ENCODE data around the gene GIPC1. TPM values are rescaled to one million over a fixed set of nuclear protein-coding genes. Genes with fewer than 3 reads are reported as not detected.

The GIPC1 gene
- total RNA-seq, 1 experiment from 2014 or later: 59.4 TPM

DNA sequence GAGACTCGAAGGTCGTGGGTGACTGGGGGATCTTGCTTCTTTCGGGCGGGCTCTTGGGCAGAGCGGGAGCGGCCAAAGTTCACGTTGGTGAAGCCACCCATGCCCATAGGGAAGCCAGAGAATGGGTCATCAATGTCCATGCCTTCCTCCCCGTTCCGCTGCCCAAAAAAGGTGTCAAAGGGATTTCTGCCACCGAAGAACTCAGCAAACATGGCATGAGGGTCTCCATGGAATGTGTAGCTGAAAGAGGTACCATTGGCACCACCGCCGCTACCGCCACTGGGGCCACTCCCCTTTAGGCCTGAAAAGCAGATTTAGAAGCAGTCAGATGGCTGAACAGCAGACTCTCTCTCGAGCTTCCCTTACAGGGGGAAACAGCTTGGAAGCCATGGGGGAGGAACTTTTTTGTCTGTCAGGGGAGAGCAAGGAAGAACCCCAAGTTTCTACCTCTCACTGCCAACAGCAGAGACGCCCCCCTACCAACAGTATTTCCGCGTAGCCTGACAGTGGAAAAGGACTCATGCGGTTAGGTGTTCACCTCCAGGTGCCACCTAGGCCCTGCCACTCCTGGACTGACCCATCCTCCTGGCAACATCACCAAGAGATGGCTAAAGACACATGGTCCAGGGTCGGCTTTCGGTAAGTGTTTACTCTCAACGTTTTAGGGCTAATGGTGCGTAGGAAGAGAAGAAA is 21.0 kb upstream of the GIPC1 start:
- ChIA-PET POLR2A (ENCODE audit: low non-redundant PET) (no interaction called here), CTCF (interaction anchor here (1.1 kb wide), 1 partner anchor 10 kb away, joined by 3 read pairs; no protein-coding TSS in a partner anchor)
- H3K9me3 ChIP-seq (ENCODE audit: low read depth, low read length, poor library complexity, severe bottlenecking): no peaks in the 10 kb centered on the region
- peaks cover 9% of the 10 kb centered on the region for H3K4me1 ChIP-seq (ENCODE audit: insufficient read depth, low read length, poor library complexity, severe bottlenecking)
- BruUV-seq (replicated peaks): no TSS peak
- no peaks in the 10 kb centered on the region for H3K27me3 ChIP-seq (replicated peaks; ENCODE audit: insufficient read depth, low read depth, low read length, poor library complexity)
- no peak for DNase-seq (ENCODE audit: low spot score)
- TF ChIP-seq EZH2 (IDR thresholded peaks at IDR 0.05; ENCODE audit: borderline replicate concordance, low read depth, low read length, poor library complexity, severe bottlenecking): no peak
- no peak for TF ChIP-seq CTCF (conservative IDR thresholded peaks at IDR 0.05; ENCODE audit: low read depth, low read length)
- intact Hi-C loops (cut with micrococcal nuclease; ENCODE audit: unreplicated experiment): no loop called here
- peak overlapping the region; percentile 98 for H3K27ac ChIP-seq (ENCODE audit: low read depth, low read length, poor library complexity, severe bottlenecking)
- peaks cover 32% of the 10 kb centered on the region for H3K36me3 ChIP-seq (ENCODE audit: insufficient read depth, low read length, poor library complexity, severe bottlenecking)
- H3K4me3 ChIP-seq (ENCODE audit: low read depth, low read length, poor library complexity, severe bottlenecking): peak overlapping the region; percentile 96

GRCh38 chr19:14516048-14516534 is 20.2 kb upstream of the GIPC1 start:
- TF ChIP-seq CTCF (conservative IDR thresholded peaks at IDR 0.05; ENCODE audit: low read depth, low read length): no peak
- TF ChIP-seq EZH2 (IDR thresholded peaks at IDR 0.05; ENCODE audit: borderline replicate concordance, low read depth, low read length, poor library complexity, severe bottlenecking): no peak
- H3K9me3 ChIP-seq (ENCODE audit: low read depth, low read length, poor library complexity, severe bottlenecking): no peaks in the 10 kb centered on the region
- ChIA-PET POLR2A (ENCODE audit: low non-redundant PET) (no interaction called here), CTCF (no interaction called here)
- H3K4me3 ChIP-seq (ENCODE audit: low read depth, low read length, poor library complexity, severe bottlenecking): peak overlapping the region; percentile 96
- no peaks in the 10 kb centered on the region for H3K27me3 ChIP-seq (replicated peaks; ENCODE audit: insufficient read depth, low read depth, low read length, poor library complexity)
- H3K27ac ChIP-seq (ENCODE audit: low read depth, low read length, poor library complexity, severe bottlenecking): no peak overlapping the region
- H3K4me1 ChIP-seq (ENCODE audit: insufficient read depth, low read length, poor library complexity, severe bottlenecking): peaks cover 9% of the 10 kb centered on the region
- peaks cover 32% of the 10 kb centered on the region for H3K36me3 ChIP-seq (ENCODE audit: insufficient read depth, low read length, poor library complexity, severe bottlenecking)
- BruUV-seq (replicated peaks): no TSS peak
- DNase-seq (ENCODE audit: low spot score): no peak
- intact Hi-C loops (cut with micrococcal nuclease; ENCODE audit: unreplicated experiment): no loop called here

- ChIA-PET POLR2A (ENCODE audit: low non-redundant PET) (no interaction called here), CTCF (no interaction called here)
- Histone ChIP-seq H3K9me3 (ENCODE audit: low read depth, low read length, poor library complexity, severe bottlenecking) (no peaks in the 10 kb centered on the region), H3K36me3 (ENCODE audit: insufficient read depth, low read length, poor library complexity, severe bottlenecking) (peaks cover 32% of the 10 kb centered on the region), H3K4me3 (ENCODE audit: low read depth, low read length, poor library complexity, severe bottlenecking) (peak overlapping the region; percentile 96), H3K4me1 (ENCODE audit: insufficient read depth, low read length, poor library complexity, severe bottlenecking) (peaks cover 9% of the 10 kb centered on the region), H3K27ac (ENCODE audit: low read depth, low read length, poor library complexity, severe bottlenecking) (no peak overlapping the region), H3K27me3 (replicated peaks; ENCODE audit: insufficient read depth, low read depth, low read length, poor library complexity) (no peaks in the 10 kb centered on the region)
- intact Hi-C loops (cut with micrococcal nuclease; ENCODE audit: unreplicated experiment): no loop called here
- DNase-seq (ENCODE audit: low spot score): no peak
- BruUV-seq (replicated peaks): no TSS peak
- TF ChIP-seq CTCF (conservative IDR thresholded peaks at IDR 0.05; ENCODE audit: low read depth, low read length) (no peak), EZH2 (IDR thresholded peaks at IDR 0.05; ENCODE audit: borderline replicate concordance, low read depth, low read length, poor library complexity, severe bottlenecking) (no peak)
Observed at GRCh38 chr19:14515501-14516047, 19.6 kb upstream of the GIPC1 start.

All from A673 (cell line).